NB4 (cell line): ENCODE results near the gene LENG8.

Experiments used
- MYC ChIP-seq: IDR thresholded peaks from 2 replicates; pipeline ENCODE4 v1.6.1; 2011; ENCODE audit warnings: low read depth, low read length
- POLR2A ChIP-seq: IDR thresholded peaks from 2 replicates; pipeline ENCODE4 v1.6.1; 2011; ENCODE audit warnings: mild to moderate bottlenecking; ENCODE audit not compliant: insufficient read length; ENCODE audit errors: extremely low read depth
- TF ChIP-seq, protein P1 (sequence below): IDR thresholded peaks from one replicate; pipeline ENCODE4 v1.5.1; 2012; ENCODE audit warnings: low read depth, low read length
- TF ChIP-seq, protein P2 (sequence below): IDR thresholded peaks from 2 replicates; pipeline ENCODE4 v1.6.1; 2011; ENCODE audit warnings: low read depth, low read length

DNA sequence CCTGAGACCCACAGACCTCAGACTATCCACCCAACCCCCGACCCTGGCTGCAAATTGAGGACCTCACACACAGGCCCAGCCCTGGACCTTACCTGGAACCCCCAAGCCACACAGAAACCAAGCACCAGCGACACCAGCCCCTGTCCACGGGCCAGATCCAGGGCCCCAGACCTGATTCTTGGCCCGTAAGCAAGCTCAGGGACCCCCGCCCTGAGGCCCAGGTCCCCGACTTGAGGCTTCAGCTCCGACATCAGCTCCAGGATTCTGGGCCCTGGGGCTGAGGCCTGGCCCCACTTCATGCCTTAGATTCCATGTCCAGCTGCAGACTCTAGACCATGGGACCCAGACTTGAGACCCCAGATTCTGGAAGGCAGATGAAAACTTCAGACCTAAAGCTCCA lies 27.5 kb upstream of the LENG8 start:
- TF ChIP-seq, protein P1, sequence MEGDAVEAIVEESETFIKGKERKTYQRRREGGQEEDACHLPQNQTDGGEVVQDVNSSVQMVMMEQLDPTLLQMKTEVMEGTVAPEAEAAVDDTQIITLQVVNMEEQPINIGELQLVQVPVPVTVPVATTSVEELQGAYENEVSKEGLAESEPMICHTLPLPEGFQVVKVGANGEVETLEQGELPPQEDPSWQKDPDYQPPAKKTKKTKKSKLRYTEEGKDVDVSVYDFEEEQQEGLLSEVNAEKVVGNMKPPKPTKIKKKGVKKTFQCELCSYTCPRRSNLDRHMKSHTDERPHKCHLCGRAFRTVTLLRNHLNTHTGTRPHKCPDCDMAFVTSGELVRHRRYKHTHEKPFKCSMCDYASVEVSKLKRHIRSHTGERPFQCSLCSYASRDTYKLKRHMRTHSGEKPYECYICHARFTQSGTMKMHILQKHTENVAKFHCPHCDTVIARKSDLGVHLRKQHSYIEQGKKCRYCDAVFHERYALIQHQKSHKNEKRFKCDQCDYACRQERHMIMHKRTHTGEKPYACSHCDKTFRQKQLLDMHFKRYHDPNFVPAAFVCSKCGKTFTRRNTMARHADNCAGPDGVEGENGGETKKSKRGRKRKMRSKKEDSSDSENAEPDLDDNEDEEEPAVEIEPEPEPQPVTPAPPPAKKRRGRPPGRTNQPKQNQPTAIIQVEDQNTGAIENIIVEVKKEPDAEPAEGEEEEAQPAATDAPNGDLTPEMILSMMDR, result no peak
- no peak for TF ChIP-seq POLR2A
- TF ChIP-seq, protein P2, sequence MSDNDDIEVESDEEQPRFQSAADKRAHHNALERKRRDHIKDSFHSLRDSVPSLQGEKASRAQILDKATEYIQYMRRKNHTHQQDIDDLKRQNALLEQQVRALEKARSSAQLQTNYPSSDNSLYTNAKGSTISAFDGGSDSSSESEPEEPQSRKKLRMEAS, result no peak
- TF ChIP-seq MYC, result no peak
